ENCODE results near the gene UPK3A.

GRCh38 chr22:45253039-45253641 lies 31.6 kb upstream of the UPK3A start:
- no peak for TF ChIP-seq CTCF (IDR thresholded peaks at IDR 0.05; ENCODE audit: low read length)
- no peak for TF ChIP-seq EZH2phosphoT487 (IDR thresholded peaks at IDR 0.05; ENCODE audit: low read length)
- TF ChIP-seq EZH2 (optimal IDR thresholded peaks at IDR 0.05; ENCODE audit: low read depth, low read length): no peak

Data from MM.1S (cell line).